C4-2B (cell line): ENCODE measurements around the gene SNAI3.

Experiments
- ZFX ChIP-seq: fragments of 450-650 bp; IDR thresholded peaks from 2 replicates; pipeline ENCODE4 v1.6.1; 2017
- TF ChIP-seq, protein P1 (sequence below): fragments of 450-650 bp; conservative IDR thresholded peaks from 2 replicates; pipeline ENCODE4 v1.5.1; 2017; ENCODE audit warnings: mild to moderate bottlenecking

DNA sequence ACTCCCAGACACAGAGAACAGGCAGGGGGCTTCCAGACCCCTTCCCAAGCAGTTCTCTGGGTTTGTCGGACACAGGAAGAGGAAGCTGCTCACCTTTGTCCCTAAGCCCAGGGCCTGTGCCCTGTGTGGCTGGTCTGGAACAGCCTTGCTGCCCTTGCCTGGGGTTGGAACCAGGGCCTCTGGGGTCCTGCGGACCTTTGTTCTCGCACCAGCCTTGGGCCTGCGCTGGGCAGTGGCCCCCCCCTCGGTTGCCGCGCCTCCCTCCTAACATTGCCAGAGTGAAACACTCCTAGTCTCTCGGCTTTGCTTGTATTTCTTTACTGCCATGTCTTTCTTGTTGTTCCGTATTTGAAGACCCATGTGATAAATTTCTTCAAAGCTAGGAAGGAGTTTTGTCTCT lies 56.5 kb downstream of the SNAI3 start:
- TF ChIP-seq, protein P1, sequence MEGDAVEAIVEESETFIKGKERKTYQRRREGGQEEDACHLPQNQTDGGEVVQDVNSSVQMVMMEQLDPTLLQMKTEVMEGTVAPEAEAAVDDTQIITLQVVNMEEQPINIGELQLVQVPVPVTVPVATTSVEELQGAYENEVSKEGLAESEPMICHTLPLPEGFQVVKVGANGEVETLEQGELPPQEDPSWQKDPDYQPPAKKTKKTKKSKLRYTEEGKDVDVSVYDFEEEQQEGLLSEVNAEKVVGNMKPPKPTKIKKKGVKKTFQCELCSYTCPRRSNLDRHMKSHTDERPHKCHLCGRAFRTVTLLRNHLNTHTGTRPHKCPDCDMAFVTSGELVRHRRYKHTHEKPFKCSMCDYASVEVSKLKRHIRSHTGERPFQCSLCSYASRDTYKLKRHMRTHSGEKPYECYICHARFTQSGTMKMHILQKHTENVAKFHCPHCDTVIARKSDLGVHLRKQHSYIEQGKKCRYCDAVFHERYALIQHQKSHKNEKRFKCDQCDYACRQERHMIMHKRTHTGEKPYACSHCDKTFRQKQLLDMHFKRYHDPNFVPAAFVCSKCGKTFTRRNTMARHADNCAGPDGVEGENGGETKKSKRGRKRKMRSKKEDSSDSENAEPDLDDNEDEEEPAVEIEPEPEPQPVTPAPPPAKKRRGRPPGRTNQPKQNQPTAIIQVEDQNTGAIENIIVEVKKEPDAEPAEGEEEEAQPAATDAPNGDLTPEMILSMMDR: no peak
- TF ChIP-seq ZFX: no peak
